ENCODE measurements around the gene PRRT1.

Gene PRRT1

GRCh38 chr6:32173051-32173727 lies 21.4 kb upstream of the PRRT1 start:
- no peak for DNase-seq

GRCh38 chr6:32171234-32171633 lies 19.5 kb upstream of the PRRT1 start:
- no peak for DNase-seq

GRCh38 chr6:32170294-32170693 lies 18.6 kb upstream of the PRRT1 start:
- no peak for DNase-seq

DNA sequence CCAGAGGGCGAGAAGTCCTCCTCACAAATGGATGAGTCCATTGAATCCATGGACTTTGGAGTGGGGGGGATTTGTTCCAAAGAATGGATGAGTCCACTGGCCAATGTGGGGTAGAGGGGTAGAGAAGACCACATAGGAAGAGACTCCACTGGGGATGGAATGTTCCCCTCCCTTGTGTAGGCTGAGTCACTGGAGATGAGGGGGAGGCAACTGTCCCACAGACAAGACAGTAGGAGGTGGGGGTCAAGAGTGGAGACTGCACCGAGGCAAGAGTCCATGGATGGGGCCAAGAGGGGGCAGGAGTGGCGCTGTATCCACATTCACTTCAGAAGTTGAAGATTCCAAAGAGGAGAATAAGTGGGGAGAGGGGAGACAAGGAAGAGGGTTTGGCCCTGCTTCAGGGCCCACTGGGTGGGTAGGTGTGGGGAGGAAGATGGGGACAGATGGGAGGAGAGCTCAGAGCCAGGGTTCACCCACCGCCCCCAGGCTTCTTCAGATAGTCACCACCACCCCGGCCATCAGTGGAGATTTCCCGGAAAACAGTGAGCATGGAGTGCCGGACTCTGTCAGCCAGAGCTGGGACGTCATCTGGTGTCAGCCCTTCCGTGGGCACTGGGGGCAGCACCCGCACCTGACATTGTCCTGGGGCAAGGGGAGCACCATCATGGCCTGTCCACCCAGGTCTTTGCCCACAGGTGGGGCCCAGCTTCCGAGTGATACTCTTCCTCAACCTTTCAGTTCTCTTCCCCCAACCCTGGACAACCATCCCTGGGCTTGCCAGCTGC lies 17.3 kb upstream of the PRRT1 start:
- no peak for DNase-seq

DNA sequence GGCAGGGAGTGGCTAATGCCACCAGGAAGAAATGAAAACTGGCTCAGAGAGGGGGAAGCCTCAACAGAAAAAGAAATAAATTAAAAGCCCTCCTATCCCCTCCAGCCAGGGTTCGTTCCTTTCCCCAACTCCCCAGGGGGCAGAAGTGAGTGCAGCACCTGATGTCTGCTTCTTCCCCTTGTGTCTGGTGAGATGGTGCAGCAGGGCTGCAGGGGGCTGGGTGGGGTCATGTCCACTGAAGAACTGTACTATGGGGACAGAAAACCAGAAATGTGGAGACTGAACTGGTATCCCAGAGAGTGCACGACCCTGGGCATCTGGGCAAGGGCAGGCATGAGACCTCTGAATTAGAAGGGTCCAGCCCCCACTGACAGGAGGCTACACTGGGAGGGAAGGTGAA lies 16.6 kb upstream of the PRRT1 start:
- no peak for DNase-seq

- no peak for DNase-seq
These were observed 16.1 kb upstream of the PRRT1 start for GRCh38 chr6:32167761-32168262.

DNA sequence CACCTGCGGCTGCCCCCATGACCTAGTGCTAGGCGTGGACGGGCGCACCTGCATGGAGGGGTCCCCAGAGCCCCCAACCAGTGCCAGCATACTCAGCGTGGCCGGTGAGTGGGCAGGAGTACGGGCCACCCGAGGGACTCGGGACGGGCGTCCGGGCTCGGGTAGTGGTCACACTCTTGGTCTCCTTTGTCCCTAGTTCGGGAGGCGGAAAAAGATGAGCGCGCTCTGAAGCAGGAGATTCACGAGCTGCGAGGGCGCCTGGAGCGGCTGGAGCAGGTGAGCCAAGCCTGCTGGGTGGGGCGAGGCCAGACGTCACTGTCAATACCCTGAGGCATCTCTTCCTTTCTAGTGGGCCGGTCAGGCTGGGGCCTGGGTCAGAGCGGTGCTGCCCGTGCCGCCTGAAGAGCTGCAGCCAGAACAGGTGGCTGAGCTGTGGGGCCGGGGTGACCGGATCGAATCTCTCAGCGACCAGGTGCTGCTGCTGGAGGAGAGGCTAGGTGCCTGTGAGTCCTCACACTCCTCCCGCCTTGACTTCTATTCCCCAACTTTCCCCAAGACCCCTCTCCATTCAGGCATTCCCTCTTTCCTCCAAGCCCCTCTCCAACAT lies 15.5 kb upstream of the PRRT1 start:
- no peak for DNase-seq

GRCh38 chr6:32166411-32167061 lies 14.8 kb upstream of the PRRT1 start:
- DNase-seq: no peak

GRCh38 chr6:32164295-32164694 lies 12.6 kb upstream of the PRRT1 start, which contains the start of gene EGFL8:
EGFL8 (plus strand) TSS chr6:32164595; CDS start chr6:32166166, 1,571 bp downstream.
- no peak for DNase-seq

GRCh38 chr6:32163559-32164258 lies 12.0 kb upstream of the PRRT1 start:
- DNase-seq: no peak

- no peak for DNase-seq
These were observed 6.3 kb upstream of the PRRT1 start for GRCh38 chr6:32158052-32158451.

DNA sequence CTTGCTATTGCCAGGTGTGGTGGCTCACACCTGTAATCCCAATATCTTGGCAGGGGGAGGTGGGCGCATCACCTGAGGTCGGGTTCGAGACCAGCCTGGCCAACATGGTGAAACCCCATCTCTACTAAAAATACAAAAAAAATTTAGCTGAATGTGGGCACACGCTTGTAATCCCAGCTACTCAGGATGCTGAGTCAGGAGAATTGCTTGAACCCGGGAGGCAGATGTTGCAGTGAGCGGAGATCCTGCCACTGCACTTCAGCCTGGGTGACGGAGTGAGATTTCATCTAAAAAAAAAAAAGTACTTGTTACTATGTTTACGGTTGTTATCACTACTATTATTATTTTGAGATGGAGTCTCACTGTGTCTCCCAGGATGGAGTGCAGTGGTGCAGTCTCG lies 5.2 kb upstream of the PRRT1 start:
- no peak for DNase-seq

DNA sequence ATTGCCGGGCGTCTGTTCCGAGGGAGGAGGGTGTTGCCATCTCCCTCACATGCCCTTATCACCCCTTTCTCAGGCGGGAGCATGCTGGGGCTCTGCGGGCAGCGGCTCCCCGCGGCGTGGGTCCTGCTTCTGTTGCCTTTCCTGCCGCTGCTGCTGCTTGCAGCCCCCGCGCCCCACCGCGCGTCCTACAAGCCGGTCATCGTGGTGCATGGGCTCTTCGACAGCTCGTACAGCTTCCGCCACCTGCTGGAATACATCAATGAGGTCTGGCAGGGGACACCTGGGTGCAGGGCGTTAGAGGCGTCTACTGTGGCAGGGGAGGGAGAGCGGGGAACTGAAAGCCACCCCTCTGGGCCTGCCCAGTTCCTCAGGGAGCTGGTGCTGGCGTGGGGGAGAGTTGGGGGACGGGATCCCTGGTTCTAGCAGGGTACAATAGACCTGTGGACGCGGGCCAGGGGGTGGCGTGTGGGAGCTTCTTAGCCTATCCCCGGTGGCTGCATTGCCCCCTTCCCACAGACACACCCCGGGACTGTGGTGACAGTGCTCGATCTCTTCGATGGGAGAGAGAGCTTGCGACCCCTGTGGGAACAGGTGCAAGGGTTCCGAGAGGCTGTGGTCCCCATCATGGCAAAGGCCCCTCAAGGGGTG lies 2.9 kb upstream of the PRRT1 start:
- peak; percentile 50 for DNase-seq

DNA sequence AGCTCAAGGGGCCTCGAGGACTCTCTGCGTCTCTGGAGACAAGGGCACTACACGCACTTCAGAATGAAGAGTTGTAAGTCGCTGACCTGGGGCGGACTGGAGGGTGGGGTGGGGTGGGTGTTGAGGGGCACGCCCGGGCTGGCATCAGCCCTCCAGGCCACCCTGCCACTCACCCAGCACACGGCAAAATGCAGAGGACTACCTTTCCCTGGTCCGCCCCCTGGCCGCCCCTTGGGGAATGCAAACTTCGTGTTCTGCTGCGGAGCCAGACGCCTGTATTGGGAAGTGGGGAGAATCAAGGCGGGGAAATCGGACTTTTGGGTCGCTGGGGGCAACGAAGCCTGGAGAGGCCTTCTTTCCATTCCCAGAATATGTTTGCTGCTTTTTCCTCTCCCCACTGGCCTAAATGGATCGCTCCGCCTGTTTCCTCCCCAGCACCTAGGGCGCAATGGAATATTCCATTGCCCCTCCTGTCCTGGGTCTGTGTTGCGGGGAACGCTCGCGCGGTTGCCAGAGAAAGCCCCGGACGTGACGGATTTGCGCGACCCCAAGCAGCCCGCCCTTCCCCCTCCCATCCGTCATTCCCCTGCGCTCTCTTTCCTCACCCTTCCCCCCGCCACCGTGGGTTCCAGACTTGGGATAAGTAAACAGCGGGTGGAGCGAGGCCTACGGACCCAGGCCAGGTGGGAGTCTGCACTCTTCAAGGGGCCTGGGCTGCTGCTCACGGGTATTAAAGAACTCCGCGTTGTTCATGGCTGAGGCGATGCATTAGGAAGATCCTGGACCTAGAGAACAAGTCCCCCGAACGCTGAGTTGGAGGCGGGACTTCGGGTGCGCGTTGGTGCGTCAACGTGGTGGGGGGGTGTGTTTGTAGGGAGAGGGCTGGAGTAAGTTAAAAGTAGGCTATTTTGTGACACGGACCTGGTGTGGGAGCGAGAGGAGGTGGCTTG lies 2.1 kb upstream of the PRRT1 start, which contains the start of gene PPT2:
PPT2 (plus strand) TSS at position 578 of the 950 bp plus-strand sequence. CDS start 454 bp downstream, outside the sequence.
- DNase-seq: peak; percentile 55

- no peak for DNase-seq
These were observed 1.2 kb upstream of the PRRT1 start for GRCh38 chr6:32152769-32153563.

DNA sequence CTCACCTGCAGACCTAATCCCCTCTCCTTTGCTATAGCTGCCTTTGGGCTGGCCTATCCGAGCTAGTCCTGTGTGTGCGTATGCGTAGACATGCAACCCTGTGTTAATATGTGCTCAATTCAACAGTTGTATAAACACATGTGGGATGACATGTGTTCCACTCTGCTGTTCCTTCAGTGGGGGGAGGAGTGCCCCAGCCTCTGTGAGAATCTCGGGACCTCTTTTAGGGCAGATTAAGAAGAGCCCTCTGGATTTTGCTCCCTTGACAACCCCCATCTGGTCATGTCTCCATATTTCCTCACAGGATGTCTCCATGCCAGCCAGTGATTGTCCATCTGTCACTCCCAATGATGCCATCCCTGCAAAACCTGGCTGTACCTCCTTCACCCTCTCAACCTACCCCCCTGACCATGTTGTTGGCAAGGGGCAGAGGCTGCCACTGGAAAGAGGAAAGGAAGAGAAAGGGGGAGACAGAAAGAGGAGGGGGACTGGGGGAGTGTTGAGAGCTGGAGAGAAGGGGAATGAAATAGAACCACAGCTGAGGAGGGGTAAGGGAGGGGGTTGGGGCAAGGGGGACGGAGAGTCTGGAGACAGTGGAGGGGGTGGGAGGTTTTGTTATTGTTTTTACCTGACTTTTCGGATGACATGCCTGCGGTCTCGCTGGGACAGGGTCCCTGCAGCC lies 417 bp downstream of the PRRT1 start:
- DNase-seq: no peak

DNA sequence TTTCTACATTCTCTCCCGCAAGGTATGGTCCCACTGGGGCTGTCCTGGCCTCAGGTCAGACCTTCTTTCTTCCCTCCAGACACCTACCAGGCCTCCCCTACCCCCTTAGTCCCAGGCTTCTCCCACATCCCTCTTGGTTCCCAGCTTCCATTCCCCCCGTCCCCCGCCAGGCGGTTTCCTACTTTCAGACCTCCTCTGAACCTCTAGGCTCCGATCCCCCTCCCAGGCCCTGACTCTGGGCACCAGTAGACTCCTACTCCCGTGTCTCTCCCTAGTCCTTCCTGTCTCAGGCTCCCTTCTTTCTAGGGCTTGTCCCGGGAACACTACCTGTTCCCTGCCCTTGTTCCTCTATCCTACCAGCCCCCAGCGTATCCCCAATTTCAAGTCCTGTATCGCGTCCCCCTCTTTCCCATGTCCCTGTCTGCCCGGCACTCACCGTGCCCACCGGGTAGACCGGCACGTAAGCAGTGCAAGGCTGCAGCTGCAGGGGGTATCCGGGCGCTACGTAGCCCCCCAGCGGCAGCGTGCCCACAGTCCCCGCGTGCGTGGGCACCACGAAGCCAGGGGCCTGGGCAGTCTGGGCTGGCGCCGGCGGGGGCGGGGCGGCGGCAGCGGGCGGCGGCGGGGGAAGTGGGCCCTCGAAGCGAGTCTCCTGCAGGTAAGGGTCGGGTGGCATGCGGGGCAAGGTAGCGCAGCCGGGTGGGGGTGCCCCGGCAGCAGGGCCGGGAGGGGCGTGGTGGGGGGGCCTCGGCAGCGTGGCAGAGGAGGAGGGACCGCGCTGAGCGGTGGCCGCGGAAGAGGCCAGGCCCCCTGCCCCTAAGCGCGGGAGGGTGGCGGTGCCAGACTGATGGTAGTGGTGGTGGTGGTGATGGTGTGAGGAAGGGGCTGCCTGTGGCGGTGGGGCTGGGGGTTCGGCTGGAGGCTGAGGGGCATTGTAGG lies 1.5 kb downstream of the PRRT1 start:
- DNase-seq: no peak
